MM.1S (cell line): ENCODE measurements around the gene GPR135.

Source experiments
- DNase-seq: peaks from one replicate; pipeline ENCODE4 v3.0.0-alpha.2; 2015
- H2AFZ ChIP-seq: fragments of 300-600 bp; sonication (generic); 2 replicates; pipeline ENCODE4 v1.6.0; 2016; ENCODE audit warnings: antibody characterized with exemption, low read length
- H3F3A ChIP-seq: fragments of 300-600 bp; sonication (generic); 2 replicates; pipeline ENCODE4 v1.6.1; 2016; ENCODE audit warnings: mild to moderate bottlenecking, antibody characterized with exemption, low read length, moderate library complexity, mixed read lengths; ENCODE audit not compliant: insufficient read depth
- H3K27ac ChIP-seq: fragments of 300-600 bp; sonication (generic); 2 replicates; pipeline ENCODE4 v1.5.1; 2016; ENCODE audit warnings: mild to moderate bottlenecking, low read length
- H3K27me3 ChIP-seq: fragments of 300-600 bp; sonication (generic); replicated peaks from 2 replicates; pipeline ENCODE4 v1.6.0; 2016; ENCODE audit warnings: low read length; ENCODE audit not compliant: insufficient read depth
- H3K36me3 ChIP-seq: fragments of 300-600 bp; sonication (generic); replicated peaks from 2 replicates; pipeline ENCODE4 v1.6.1; 2016; ENCODE audit warnings: mild to moderate bottlenecking, low read length, mixed read lengths; ENCODE audit not compliant: insufficient read depth
- H3K4me1 ChIP-seq: fragments of 300-600 bp; sonication (generic); 2 replicates; pipeline ENCODE4 v1.6.1; 2016; ENCODE audit warnings: low read length, mixed read lengths
- H3K4me2 ChIP-seq: fragments of 300-600 bp; sonication (generic); 2 replicates; pipeline ENCODE4 v1.6.0; 2016; ENCODE audit warnings: low read depth, low read length
- H3K4me3 ChIP-seq: fragments of 300-600 bp; sonication (generic); 2 replicates; pipeline ENCODE4 v1.5.1; 2016; ENCODE audit warnings: low read length, mixed read lengths
- H3K79me2 ChIP-seq: fragments of 300-600 bp; sonication (generic); 2 replicates; pipeline ENCODE4 v1.6.1; 2016; ENCODE audit warnings: mixed run types, low read length, mixed read lengths
- H3K9ac ChIP-seq: fragments of 300-600 bp; sonication (generic); 2 replicates; pipeline ENCODE4 v1.6.1; 2016; ENCODE audit warnings: low read length, mixed read lengths
- H3K9me2 ChIP-seq: fragments of 300-600 bp; sonication (generic); replicated peaks from 2 replicates; pipeline ENCODE4 v1.6.1; 2016; ENCODE audit warnings: mild to moderate bottlenecking, low read length, mixed read lengths; ENCODE audit not compliant: insufficient read depth
- H3K9me3 ChIP-seq: fragments of 300-600 bp; sonication (generic); replicated peaks from 2 replicates; pipeline ENCODE4 v1.6.1; 2016; ENCODE audit warnings: mild to moderate bottlenecking, low read length, mixed read lengths; ENCODE audit not compliant: insufficient read depth
- H4K20me1 ChIP-seq: fragments of 300-600 bp; sonication (generic); 2 replicates; pipeline ENCODE4 v1.6.1; 2016; ENCODE audit warnings: mild to moderate bottlenecking, low read length, moderate library complexity, mixed read lengths; ENCODE audit not compliant: insufficient read depth
- EZH2 ChIP-seq: fragments of 300-600 bp; sonication (generic); optimal IDR thresholded peaks from 2 replicates; pipeline ENCODE3; 2017; ENCODE audit warnings: low read depth, mild to moderate bottlenecking, antibody characterized with exemption, low read length, mixed read lengths
- EZH2phosphoT487 ChIP-seq: fragments of 300-600 bp; sonication (generic); IDR thresholded peaks from 2 replicates; pipeline ENCODE4 v1.6.1; 2018; ENCODE audit warnings: antibody characterized with exemption, low read length
- TF ChIP-seq, protein P1 (sequence below): fragments of 300-600 bp; sonication (generic); IDR thresholded peaks from 2 replicates; pipeline ENCODE4 v1.5.1; 2016; ENCODE audit warnings: antibody characterized with exemption, low read length, mixed read lengths

Gene GPR135

DNA sequence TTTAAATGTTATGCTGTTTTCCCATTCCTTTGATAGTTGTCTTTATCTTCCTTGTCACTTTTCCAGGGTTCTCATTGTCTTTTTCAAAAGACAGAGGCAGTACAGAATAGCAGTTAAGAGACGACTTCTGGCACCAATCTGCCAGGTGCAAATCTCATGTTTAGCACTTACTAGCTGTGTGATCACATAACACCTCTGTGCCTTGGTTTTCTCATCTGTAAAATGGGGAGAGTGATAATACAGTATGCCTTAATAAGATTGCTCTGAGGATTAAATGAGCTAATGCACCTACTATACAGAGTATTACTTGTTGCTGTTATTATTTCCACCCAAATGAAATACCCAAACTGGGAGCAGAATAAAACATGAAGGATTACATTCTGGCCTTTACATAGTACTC is 4.8 kb downstream of the GPR135 start:
- no peaks in the 10 kb centered on the region for H3K9me3 ChIP-seq
- H3K9me2 ChIP-seq, result no peaks in the 10 kb centered on the region
- no peaks in the 10 kb centered on the region for H3K4me1 ChIP-seq

DNA sequence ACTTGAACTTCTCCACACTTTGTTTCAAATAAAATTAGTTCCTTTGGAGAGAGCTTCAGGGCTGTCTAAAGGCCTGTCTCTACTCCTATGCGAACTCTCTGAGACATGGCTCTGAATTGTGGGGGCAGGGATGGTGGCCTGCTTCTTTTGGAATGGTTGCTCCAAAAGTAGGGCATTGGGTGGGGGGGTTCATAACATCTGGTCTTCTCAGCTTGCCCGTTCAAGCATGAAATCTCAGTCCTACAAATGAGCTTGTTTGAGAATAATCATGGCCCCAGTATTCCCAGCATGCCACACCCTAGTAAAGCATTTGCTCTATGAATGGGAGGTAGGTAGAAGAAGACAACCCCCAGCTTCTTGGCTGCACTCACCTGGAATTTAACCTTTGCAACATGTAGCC is 6.7 kb downstream of the GPR135 start:
- no peaks in the 10 kb centered on the region for H3K9me2 ChIP-seq
- H4K20me1 ChIP-seq, result no peaks in the 10 kb centered on the region
- no peak overlapping the region for H2AFZ ChIP-seq
- H3K4me3 ChIP-seq, result no peak overlapping the region
- no peak overlapping the region for H3K4me2 ChIP-seq
- H3K27ac ChIP-seq, result no peak overlapping the region
- H3K9me3 ChIP-seq, result no peaks in the 10 kb centered on the region
- DNase-seq, result no peak
- no peaks in the 10 kb centered on the region for H3K27me3 ChIP-seq
- no peaks in the 10 kb centered on the region for H3K79me2 ChIP-seq
- no peaks in the 10 kb centered on the region for H3K36me3 ChIP-seq
- H3K4me1 ChIP-seq, result no peaks in the 10 kb centered on the region
- TF ChIP-seq EZH2phosphoT487 (no peak), EZH2 (no peak)
- TF ChIP-seq, protein P1, sequence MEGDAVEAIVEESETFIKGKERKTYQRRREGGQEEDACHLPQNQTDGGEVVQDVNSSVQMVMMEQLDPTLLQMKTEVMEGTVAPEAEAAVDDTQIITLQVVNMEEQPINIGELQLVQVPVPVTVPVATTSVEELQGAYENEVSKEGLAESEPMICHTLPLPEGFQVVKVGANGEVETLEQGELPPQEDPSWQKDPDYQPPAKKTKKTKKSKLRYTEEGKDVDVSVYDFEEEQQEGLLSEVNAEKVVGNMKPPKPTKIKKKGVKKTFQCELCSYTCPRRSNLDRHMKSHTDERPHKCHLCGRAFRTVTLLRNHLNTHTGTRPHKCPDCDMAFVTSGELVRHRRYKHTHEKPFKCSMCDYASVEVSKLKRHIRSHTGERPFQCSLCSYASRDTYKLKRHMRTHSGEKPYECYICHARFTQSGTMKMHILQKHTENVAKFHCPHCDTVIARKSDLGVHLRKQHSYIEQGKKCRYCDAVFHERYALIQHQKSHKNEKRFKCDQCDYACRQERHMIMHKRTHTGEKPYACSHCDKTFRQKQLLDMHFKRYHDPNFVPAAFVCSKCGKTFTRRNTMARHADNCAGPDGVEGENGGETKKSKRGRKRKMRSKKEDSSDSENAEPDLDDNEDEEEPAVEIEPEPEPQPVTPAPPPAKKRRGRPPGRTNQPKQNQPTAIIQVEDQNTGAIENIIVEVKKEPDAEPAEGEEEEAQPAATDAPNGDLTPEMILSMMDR, result no peak
- H3F3A ChIP-seq, result no peaks in the 10 kb centered on the region
- H3K9ac ChIP-seq, result no peak overlapping the region

More for the DNA sequence above, 4.8 kb downstream of the GPR135 start:
- Histone ChIP-seq H3K4me2 (no peak overlapping the region), H3K4me3 (no peak overlapping the region), H3K27ac (no peak overlapping the region), H3K79me2 (no peaks in the 10 kb centered on the region), H3F3A (no peaks in the 10 kb centered on the region), H3K9ac (no peak overlapping the region), H3K36me3 (no peaks in the 10 kb centered on the region), H3K27me3 (no peaks in the 10 kb centered on the region), H2AFZ (no peak overlapping the region), H4K20me1 (no peaks in the 10 kb centered on the region)
- TF ChIP-seq EZH2 (no peak), EZH2phosphoT487 (no peak)
- TF ChIP-seq, protein P1, result no peak
- no peak for DNase-seq

DNA sequence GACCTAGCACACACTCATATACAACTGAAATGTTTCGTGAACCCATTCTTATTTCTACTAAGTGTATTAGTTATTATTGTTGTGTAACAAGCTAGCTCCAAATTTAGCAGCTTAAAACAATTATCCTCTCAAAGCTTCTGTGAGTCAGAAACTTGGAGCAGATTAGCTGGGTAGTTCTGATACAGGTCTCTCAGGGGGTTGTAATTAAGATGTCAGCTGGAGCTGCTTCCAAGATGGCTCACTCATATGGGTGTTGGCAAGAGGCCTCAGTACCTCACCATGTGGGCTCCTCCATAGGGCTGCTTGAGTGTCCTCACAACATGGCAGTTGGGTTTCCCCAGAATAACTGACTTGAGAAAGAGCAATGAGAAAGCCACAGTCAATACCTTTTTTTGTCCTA is 9.8 kb downstream of the GPR135 start:
- no peak overlapping the region for H3K4me3 ChIP-seq
- H3K9me3 ChIP-seq, result no peaks in the 10 kb centered on the region
- H3K4me1 ChIP-seq, result no peaks in the 10 kb centered on the region
- no peaks in the 10 kb centered on the region for H3F3A ChIP-seq
- H3K79me2 ChIP-seq, result no peaks in the 10 kb centered on the region
- H4K20me1 ChIP-seq, result no peaks in the 10 kb centered on the region
- H3K27me3 ChIP-seq, result no peaks in the 10 kb centered on the region
- no peaks in the 10 kb centered on the region for H3K9me2 ChIP-seq
- no peaks in the 10 kb centered on the region for H3K36me3 ChIP-seq
- no peak for DNase-seq
- H3K27ac ChIP-seq, result no peak overlapping the region
- H2AFZ ChIP-seq, result no peak overlapping the region
- H3K4me2 ChIP-seq, result no peak overlapping the region
- TF ChIP-seq EZH2phosphoT487, result no peak
- TF ChIP-seq EZH2, result no peak
- TF ChIP-seq, protein P1, result no peak
- H3K9ac ChIP-seq, result no peak overlapping the region
